K562 (cell line): ENCODE data around the gene NMRAL1. TPM values are rescaled to one million over a fixed set of nuclear protein-coding genes. Genes with fewer than 3 reads are reported as not detected.

Experiments used
- CSDE1 ChIP-seq, 2 experiments: fragments of 450-650 bp; IDR thresholded peaks; 2 replicates each; pipeline ENCODE4 v1.6.1; 2016; ENCODE audit warnings: mild to moderate bottlenecking in 1 of 2
- FOXK2 ChIP-seq, 2 experiments: fragments of 450-650 bp; IDR thresholded peaks in 1 of 2; conservative IDR thresholded peaks in 1 of 2; 2 replicates each; pipeline ENCODE4 v1.6.1; 2016; ENCODE audit warnings: low read depth in 2 of 2, mild to moderate bottlenecking in 1 of 2
- NCOA2 ChIP-seq, 2 experiments: fragments of 450-650 bp; IDR thresholded peaks; 2 replicates each; pipeline ENCODE4 v1.6.1; 2018; ENCODE audit warnings: mild to moderate bottlenecking in 2 of 2, moderate library complexity in 1 of 2; ENCODE audit not compliant: partially characterized antibody in 2 of 2
- NRF1 ChIP-seq, 2 experiments: fragments of 450-650 bp; IDR thresholded peaks in 1 of 2; conservative IDR thresholded peaks in 1 of 2; 2 replicates each; pipeline ENCODE4 v1.6.1; 2014; ENCODE audit warnings: mild to moderate bottlenecking in 2 of 2
- PPARD ChIP-seq: fragments of 250-450 bp; sonication (Bioruptor Pico); IDR thresholded peaks from 2 replicates; pipeline ENCODE4 v1.8.0; 2022; ENCODE audit warnings: inconsistent platforms, mild to moderate bottlenecking, moderate library complexity
- SMAD3 ChIP-seq: fragments of 450-650 bp; formaldehyde crosslinking; conservative IDR thresholded peaks from 2 replicates; pipeline ENCODE4 v1.4.0; 2020; ENCODE audit warnings: mild to moderate bottlenecking
- SP1 ChIP-seq: sonication (generic); formaldehyde crosslinking; IDR thresholded peaks from 2 replicates; pipeline ENCODE4 v1.8.1; 2022; ENCODE audit warnings: mild to moderate bottlenecking, missing genetic modification reagents
- TCFL5 ChIP-seq: fragments of 250-450 bp; sonication (Bioruptor Pico); conservative IDR thresholded peaks from 2 replicates; pipeline ENCODE4 v1.6.1; 2021; ENCODE audit warnings: mild to moderate bottlenecking, moderate library complexity, matching md5 sums
- TOE1 ChIP-seq, 2 experiments: fragments of 450-650 bp in 1 of 2; sonication (generic) in 1 of 2; formaldehyde crosslinking in 1 of 2; IDR thresholded peaks; 2 replicates each; pipeline versions ENCODE4 v1.7.1 to v1.8.0; 2016 to 2022; ENCODE audit warnings: borderline replicate concordance in 2 of 2, mild to moderate bottlenecking in 2 of 2, antibody characterized with exemption in 1 of 2, inconsistent platforms in 1 of 2, low read depth in 1 of 2, missing genetic modification reagents in 1 of 2, moderate library complexity in 1 of 2
- YBX1 ChIP-seq: fragments of 450-650 bp; IDR thresholded peaks from 2 replicates; pipeline ENCODE4 v1.7.1; 2016; ENCODE audit warnings: mild to moderate bottlenecking
- ZNF282 ChIP-seq: sonication (generic); formaldehyde crosslinking; IDR thresholded peaks from 2 replicates; pipeline ENCODE4 v1.8.1; 2023; ENCODE audit warnings: missing genetic modification reagents
- ZNF354B ChIP-seq: fragments of 250-450 bp; sonication (Bioruptor Pico); IDR thresholded peaks from 2 replicates; pipeline ENCODE4 v1.4.0; 2020
- ZNF561 ChIP-seq: fragments of 450-650 bp; formaldehyde crosslinking; conservative IDR thresholded peaks from 2 replicates; pipeline ENCODE4 v1.4.0; 2020; ENCODE audit warnings: mild to moderate bottlenecking, moderate library complexity
- ZNF830 ChIP-seq: fragments of 250-450 bp; sonication (Bioruptor Pico); IDR thresholded peaks from 2 replicates; pipeline ENCODE4 v1.5.0; 2021; ENCODE audit warnings: mild to moderate bottlenecking
- polyA plus RNA-seq, 8 experiments: library from polyadenylated mRNA; depleted of rRNA in 4 of 8; stranded (reverse) in 5 of 8; unstranded in 3 of 8; fragments of >200 nt; fragmentation: Nextera tagmentation in 2 of 8; fragmentation: Illumina TruSeq in 1 of 8; extraction: Ambion mirVana in 2 of 8; extraction: Trizol in 1 of 8; gene quantifications; 2 replicates each; pipeline versions ENCODE4 v1.2.1 to v1.2.3, GENCODE V29; 2011 to 2014; ENCODE audit warnings: inconsistent platforms in 1 of 8, missing spikeins in 1 of 8
- total RNA-seq, 7 experiments: library from RNA; depleted of rRNA in 6 of 7; stranded (reverse); fragments of >200 nt in 6 of 7; fragmentation: Illumina TruSeq in 2 of 7; extraction: Trizol in 2 of 7; gene quantifications; 2 replicates each; pipeline versions ENCODE4 v1.2.1 to v1.2.3, GENCODE V29; 2011 to 2021; ENCODE audit warnings: low replicate concordance in 1 of 7
- TF ChIP-seq, protein P1 (sequence below): sonication (generic); IDR thresholded peaks from 2 replicates; pipeline ENCODE4 v1.6.1; 2016
- TF ChIP-seq, protein P2 (sequence below): fragments of 250-450 bp; sonication (Bioruptor Pico); IDR thresholded peaks from 2 replicates; pipeline ENCODE4 v1.4.0; 2020; ENCODE audit warnings: mild to moderate bottlenecking
- TF ChIP-seq, protein P3 (sequence below): fragments of 450-650 bp; IDR thresholded peaks from 2 replicates; pipeline ENCODE4 v1.6.1; 2017; ENCODE audit warnings: antibody characterized with exemption, mild to moderate bottlenecking
- TF ChIP-seq, protein P4 (sequence below): fragments of 250-450 bp; sonication (Bioruptor Pico); IDR thresholded peaks from 2 replicates; pipeline ENCODE4 v1.4.0; 2020; ENCODE audit warnings: mild to moderate bottlenecking, moderate library complexity

NMRAL1 gene
- total and polyA plus RNA-seq, 9 of the 15 experiments (the other 6 are each of a cell fraction or from before 2014, with no cell fraction given) = 6.3 to 116 (median 63.2) TPM

DNA sequence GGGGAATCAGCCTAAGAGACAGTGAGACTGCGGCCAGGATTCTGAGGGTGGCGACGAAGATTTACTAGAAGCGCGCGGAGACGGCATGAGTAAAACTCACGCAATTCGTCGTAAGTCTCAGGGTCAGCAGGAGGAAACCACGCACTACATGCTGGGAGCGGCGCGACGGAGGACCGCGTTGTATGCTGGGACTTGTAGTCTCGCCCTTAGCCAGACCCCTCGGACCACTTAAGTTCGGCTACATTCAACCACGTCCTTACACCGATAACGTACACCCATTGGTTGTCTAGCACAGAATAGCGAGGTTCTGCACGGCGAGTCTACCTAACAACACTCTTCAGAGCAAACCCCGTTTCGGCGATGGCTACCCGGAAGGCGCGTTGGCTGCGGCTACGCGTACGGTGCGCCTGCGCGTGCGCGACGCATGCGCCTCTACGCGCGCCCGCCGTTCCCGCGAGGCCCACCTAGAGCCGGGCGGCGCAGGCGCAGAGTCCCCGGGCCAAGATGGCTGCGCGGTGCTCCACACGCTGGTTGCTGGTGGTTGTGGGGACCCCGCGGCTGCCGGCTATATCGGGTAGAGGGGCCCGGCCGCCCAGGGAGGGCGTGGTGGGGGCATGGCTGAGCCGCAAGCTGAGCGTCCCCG lies 48.9 kb downstream of the NMRAL1 start, which contains the start of gene DNAJA3 (continued):
- TF ChIP-seq YBX1 (no peak), ZNF354B (no peak), ZNF561 (CRISPR knock-in tag) (no peak), NCOA2 (IDR thresholded peaks at IDR 0.05; ENCODE audit: partially characterized antibody in 2 of 2) (no peak), TOE1 (IDR thresholded peaks at IDR 0.05; ENCODE audit: borderline replicate concordance) (no peak), TOE1 (CRISPR knock-in tag; IDR thresholded peaks at IDR 0.05; ENCODE audit: borderline replicate concordance, low read depth) (peak; percentile 71; the same call in 1 of the 2 replicates), ZNF282 (CRISPR knock-in tag) (peak; percentile 86; the same call in 1 of the 2 replicates), PPARD (CRISPR knock-in tag) (no peak), TCFL5 (no peak), NRF1 (conservative IDR thresholded peaks at IDR 0.05 in 1 of 2, IDR thresholded peaks at IDR 0.05 in 1 of 2) (peak; percentile 100), ZNF830 (CRISPR knock-in tag) (no peak), SMAD3 (CRISPR knock-in tag) (no peak), SP1 (CRISPR knock-in tag) (peak; percentile 87), FOXK2 (conservative IDR thresholded peaks at IDR 0.05 in 1 of 2, IDR thresholded peaks at IDR 0.05 in 1 of 2; ENCODE audit: low read depth in 2 of 2) (peak; percentile 29 to 54; a peak in 3 of 4 replicates), CSDE1 (IDR thresholded peaks at IDR 0.05) (no peak)
- TF ChIP-seq, protein P1, sequence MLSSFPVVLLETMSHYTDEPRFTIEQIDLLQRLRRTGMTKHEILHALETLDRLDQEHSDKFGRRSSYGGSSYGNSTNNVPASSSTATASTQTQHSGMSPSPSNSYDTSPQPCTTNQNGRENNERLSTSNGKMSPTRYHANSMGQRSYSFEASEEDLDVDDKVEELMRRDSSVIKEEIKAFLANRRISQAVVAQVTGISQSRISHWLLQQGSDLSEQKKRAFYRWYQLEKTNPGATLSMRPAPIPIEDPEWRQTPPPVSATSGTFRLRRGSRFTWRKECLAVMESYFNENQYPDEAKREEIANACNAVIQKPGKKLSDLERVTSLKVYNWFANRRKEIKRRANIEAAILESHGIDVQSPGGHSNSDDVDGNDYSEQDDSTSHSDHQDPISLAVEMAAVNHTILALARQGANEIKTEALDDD = no peak; the same call in 1 of the 2 replicates
- TF ChIP-seq, protein P2, sequence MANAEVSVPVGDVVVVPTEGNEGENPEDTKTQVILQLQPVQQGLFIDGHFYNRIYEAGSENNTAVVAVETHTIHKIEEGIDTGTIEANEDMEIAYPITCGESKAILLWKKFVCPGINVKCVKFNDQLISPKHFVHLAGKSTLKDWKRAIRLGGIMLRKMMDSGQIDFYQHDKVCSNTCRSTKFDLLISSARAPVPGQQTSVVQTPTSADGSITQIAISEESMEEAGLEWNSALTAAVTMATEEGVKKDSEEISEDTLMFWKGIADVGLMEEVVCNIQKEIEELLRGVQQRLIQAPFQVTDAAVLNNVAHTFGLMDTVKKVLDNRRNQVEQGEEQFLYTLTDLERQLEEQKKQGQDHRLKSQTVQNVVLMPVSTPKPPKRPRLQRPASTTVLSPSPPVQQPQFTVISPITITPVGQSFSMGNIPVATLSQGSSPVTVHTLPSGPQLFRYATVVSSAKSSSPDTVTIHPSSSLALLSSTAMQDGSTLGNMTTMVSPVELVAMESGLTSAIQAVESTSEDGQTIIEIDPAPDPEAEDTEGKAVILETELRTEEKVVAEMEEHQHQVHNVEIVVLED (CRISPR knock-in tag) = peak; percentile 92
- TF ChIP-seq, protein P3, sequence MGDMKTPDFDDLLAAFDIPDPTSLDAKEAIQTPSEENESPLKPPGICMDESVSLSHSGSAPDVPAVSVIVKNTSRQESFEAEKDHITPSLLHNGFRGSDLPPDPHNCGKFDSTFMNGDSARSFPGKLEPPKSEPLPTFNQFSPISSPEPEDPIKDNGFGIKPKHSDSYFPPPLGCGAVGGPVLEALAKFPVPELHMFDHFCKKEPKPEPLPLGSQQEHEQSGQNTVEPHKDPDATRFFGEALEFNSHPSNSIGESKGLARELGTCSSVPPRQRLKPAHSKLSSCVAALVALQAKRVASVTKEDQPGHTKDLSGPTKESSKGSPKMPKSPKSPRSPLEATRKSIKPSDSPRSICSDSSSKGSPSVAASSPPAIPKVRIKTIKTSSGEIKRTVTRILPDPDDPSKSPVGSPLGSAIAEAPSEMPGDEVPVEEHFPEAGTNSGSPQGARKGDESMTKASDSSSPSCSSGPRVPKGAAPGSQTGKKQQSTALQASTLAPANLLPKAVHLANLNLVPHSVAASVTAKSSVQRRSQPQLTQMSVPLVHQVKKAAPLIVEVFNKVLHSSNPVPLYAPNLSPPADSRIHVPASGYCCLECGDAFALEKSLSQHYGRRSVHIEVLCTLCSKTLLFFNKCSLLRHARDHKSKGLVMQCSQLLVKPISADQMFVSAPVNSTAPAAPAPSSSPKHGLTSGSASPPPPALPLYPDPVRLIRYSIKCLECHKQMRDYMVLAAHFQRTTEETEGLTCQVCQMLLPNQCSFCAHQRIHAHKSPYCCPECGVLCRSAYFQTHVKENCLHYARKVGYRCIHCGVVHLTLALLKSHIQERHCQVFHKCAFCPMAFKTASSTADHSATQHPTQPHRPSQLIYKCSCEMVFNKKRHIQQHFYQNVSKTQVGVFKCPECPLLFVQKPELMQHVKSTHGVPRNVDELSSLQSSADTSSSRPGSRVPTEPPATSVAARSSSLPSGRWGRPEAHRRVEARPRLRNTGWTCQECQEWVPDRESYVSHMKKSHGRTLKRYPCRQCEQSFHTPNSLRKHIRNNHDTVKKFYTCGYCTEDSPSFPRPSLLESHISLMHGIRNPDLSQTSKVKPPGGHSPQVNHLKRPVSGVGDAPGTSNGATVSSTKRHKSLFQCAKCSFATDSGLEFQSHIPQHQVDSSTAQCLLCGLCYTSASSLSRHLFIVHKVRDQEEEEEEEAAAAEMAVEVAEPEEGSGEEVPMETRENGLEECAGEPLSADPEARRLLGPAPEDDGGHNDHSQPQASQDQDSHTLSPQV = no peak
- TF ChIP-seq, protein P4, sequence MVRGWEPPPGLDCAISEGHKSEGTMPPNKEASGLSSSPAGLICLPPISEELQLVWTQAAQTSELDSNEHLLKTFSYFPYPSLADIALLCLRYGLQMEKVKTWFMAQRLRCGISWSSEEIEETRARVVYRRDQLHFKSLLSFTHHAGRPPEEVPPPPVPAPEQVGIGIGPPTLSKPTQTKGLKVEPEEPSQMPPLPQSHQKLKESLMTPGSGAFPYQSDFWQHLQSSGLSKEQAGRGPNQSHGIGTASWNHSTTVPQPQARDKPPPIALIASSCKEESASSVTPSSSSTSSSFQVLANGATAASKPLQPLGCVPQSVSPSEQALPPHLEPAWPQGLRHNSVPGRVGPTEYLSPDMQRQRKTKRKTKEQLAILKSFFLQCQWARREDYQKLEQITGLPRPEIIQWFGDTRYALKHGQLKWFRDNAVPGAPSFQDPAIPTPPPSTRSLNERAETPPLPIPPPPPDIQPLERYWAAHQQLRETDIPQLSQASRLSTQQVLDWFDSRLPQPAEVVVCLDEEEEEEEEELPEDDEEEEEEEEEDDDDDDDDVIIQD (CRISPR knock-in tag) = no peak
